Osteocyte (in vitro differentiated cells): ENCODE data around the gene BCL6. TPM values are rescaled to one million over a fixed set of nuclear protein-coding genes. Genes with fewer than 3 reads are reported as not detected.
A peak's percentile ranks its signal among the peaks of the same experiment; 100 is the strongest.

Source experiments
- DNase-seq: peaks from one replicate; pipeline ENCODE4 v3.0.0; 2021; ENCODE audit warnings: mixed read lengths; ENCODE audit not compliant: unreplicated experiment; ENCODE audit errors: extremely low spot score
- H3K27ac Mint-ChIP-seq: one replicate; pipeline ENCODE4 v1.8.0; 2021; ENCODE audit warnings: mild to moderate bottlenecking, mixed read lengths; ENCODE audit not compliant: unreplicated experiment
- H3K27me3 Mint-ChIP-seq: one replicate; pipeline ENCODE4 v1.8.0; 2021; ENCODE audit warnings: mixed read lengths; ENCODE audit not compliant: unreplicated experiment
- H3K36me3 Mint-ChIP-seq: one replicate; pipeline ENCODE4 v1.8.0; 2021; ENCODE audit warnings: mixed read lengths; ENCODE audit not compliant: unreplicated experiment
- H3K4me1 Mint-ChIP-seq: one replicate; pipeline ENCODE4 v1.8.0; 2021; ENCODE audit warnings: mixed read lengths; ENCODE audit not compliant: unreplicated experiment
- H3K4me3 Mint-ChIP-seq: one replicate; pipeline ENCODE4 v1.8.0; 2021; ENCODE audit warnings: mild to moderate bottlenecking, moderate library complexity, mixed read lengths; ENCODE audit not compliant: unreplicated experiment
- H3K9me3 Mint-ChIP-seq: one replicate; pipeline ENCODE4 v1.8.0; 2021; ENCODE audit warnings: mixed read lengths; ENCODE audit not compliant: unreplicated experiment
- long read RNA-seq: library from polyadenylated mRNA; unstranded; transcript quantifications from one replicate; pipeline ENCODE4 v2.0.0, GENCODE V29; 2021
- total RNA-seq: library from RNA; stranded (reverse); gene quantifications from 2 replicates; pipeline ENCODE4 v1.2.1, GENCODE V29; 2021
- TF ChIP-seq, protein P1 (sequence below): fragments of 200-600 bp; sonication (generic); IDR thresholded peaks from 2 replicates; pipeline ENCODE4 v1.5.0; 2021; ENCODE audit warnings: antibody characterized with exemption, mild to moderate bottlenecking, moderate library complexity

The BCL6 gene
- total RNA-seq, result 69.3 and 84.8 TPM in 2 replicates
- long read RNA-seq, partial matches to known transcripts, result 0 of 4 reads
- long read RNA-seq, other reads (novel, unspliced or antisense), result 4 of 4 reads

- Mint-ChIP-seq H3K4me3 (peak within 1 kb of the TSS; percentile 94), H3K9me3 (no peaks in the 10 kb centered on the region), H3K36me3 (no peaks in the 10 kb centered on the region), H3K27me3 (no peaks in the 10 kb centered on the region), H3K27ac (peak within 1 kb of the TSS; percentile 100), H3K4me1 (peaks cover 63% of the 10 kb centered on the region)
- TF ChIP-seq, protein P1, sequence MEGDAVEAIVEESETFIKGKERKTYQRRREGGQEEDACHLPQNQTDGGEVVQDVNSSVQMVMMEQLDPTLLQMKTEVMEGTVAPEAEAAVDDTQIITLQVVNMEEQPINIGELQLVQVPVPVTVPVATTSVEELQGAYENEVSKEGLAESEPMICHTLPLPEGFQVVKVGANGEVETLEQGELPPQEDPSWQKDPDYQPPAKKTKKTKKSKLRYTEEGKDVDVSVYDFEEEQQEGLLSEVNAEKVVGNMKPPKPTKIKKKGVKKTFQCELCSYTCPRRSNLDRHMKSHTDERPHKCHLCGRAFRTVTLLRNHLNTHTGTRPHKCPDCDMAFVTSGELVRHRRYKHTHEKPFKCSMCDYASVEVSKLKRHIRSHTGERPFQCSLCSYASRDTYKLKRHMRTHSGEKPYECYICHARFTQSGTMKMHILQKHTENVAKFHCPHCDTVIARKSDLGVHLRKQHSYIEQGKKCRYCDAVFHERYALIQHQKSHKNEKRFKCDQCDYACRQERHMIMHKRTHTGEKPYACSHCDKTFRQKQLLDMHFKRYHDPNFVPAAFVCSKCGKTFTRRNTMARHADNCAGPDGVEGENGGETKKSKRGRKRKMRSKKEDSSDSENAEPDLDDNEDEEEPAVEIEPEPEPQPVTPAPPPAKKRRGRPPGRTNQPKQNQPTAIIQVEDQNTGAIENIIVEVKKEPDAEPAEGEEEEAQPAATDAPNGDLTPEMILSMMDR, result no peak
- peak; percentile 95 for DNase-seq
Observed at GRCh38 chr3:187745201-187746058, at the start of gene BCL6. Gene BCL6 (minus strand): TSS chr3:187745468. CDS start chr3:187733693, 11,775 bp downstream.

DNA sequence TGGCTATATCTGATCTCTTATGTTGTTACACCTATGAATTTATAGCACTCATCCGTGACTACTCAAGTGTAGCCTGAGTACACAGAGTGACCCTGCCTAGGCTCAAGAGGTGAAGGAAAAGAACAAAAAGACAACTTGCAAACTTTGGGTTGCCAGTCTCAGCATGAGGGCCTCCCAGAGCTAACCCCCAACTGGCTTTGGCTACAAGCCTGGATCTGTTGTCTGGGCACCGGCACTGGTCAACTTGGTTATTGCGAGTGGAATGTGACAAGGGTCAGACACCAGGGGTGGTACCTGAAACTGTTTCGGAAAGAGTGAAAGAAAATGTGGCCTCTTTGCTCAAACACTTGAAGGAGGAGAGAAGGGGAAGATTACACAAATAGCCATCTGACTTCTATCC is 49.5 kb upstream of the BCL6 start:
- Mint-ChIP-seq H3K4me3 (no peak overlapping the region), H3K9me3 (no peaks in the 10 kb centered on the region), H3K4me1 (peaks cover 8% of the 10 kb centered on the region), H3K27ac (no peak overlapping the region), H3K36me3 (no peaks in the 10 kb centered on the region), H3K27me3 (peaks cover 3% of the 10 kb centered on the region)
- DNase-seq, result no peak
- TF ChIP-seq, protein P1, result no peak

GRCh38 chr3:187793618-187794017 is 48.4 kb upstream of the BCL6 start:
- TF ChIP-seq, protein P1, result no peak
- Mint-ChIP-seq H3K9me3 (no peaks in the 10 kb centered on the region), H3K36me3 (no peaks in the 10 kb centered on the region), H3K27ac (no peak overlapping the region), H3K27me3 (peaks cover 3% of the 10 kb centered on the region), H3K4me3 (no peak overlapping the region), H3K4me1 (peaks cover 7% of the 10 kb centered on the region)
- DNase-seq, result no peak

DNA sequence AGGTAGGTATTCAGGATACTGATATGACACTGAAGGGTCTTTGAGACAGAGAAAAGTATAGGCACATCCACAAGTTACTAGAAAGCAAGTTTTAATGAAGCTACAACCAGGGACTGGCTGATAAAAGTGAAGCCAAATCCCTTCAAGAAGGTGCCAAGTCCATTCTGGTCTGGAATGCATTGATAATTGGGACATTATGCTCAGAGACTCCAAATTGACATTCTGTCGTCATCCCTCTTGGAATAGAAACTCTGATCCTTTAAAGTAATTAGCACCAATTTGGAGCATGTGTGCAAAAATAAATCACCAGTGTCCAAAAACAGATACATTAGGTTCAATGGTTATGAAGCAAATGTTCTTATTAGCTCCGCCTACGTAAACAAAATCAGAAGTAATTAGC is 47.3 kb upstream of the BCL6 start:
- no peak for DNase-seq
- Mint-ChIP-seq H3K9me3 (no peaks in the 10 kb centered on the region), H3K4me3 (no peak overlapping the region), H3K4me1 (peaks cover 7% of the 10 kb centered on the region), H3K36me3 (no peaks in the 10 kb centered on the region), H3K27me3 (peaks cover 3% of the 10 kb centered on the region), H3K27ac (no peak overlapping the region)
- TF ChIP-seq, protein P1, result no peak

DNA sequence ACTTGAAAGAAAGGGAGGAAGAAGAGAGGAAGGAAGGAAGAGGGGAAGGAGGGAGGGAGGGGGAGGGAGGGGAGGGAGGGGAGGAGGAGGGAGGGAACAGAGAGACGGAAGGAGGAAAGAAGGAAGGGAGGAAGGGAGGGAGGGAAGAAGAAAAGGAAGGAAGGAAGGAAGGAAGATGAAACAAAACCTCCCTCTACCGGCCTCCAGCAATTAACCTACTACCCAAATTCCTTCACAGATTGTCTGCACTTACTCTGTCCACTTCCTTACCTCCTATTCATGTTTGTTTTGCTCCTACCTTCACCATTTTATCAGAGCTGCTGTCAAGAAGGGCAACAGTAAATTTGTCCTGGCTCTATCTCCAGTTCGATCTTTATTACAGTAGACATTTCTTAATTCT is 44.6 kb upstream of the BCL6 start:
- H3K27ac Mint-ChIP-seq, result no peak overlapping the region
- H3K36me3 Mint-ChIP-seq, result no peaks in the 10 kb centered on the region
- H3K9me3 Mint-ChIP-seq, result no peaks in the 10 kb centered on the region
- no peak overlapping the region for H3K4me3 Mint-ChIP-seq
- TF ChIP-seq, protein P1, result no peak
- no peak for DNase-seq
- H3K4me1 Mint-ChIP-seq, result peaks cover 7% of the 10 kb centered on the region
- peaks cover 1% of the 10 kb centered on the region for H3K27me3 Mint-ChIP-seq
